GM23338 (cell line): Measurements from ENCODE around the gene RGP1. TPM values are rescaled to one million over a fixed set of nuclear protein-coding genes. Genes with fewer than 3 reads are reported as not detected.

Experiments
- ATAC-seq: fragments of 200-7000 bp; cut with Tn5 transposase; 3 replicates; pipeline ENCODE4 v1.9.1; 2020
- DNase-seq: peaks from one replicate; pipeline ENCODE4 v3.0.0-alpha.2; 2015; ENCODE audit warnings: low spot score
- H2AFZ ChIP-seq: fragments of 200-600 bp; sonication (generic); 2 replicates; pipeline ENCODE4 v1.8.0; 2016; ENCODE audit warnings: antibody characterized with exemption, mild to moderate bottlenecking, moderate library complexity
- H3F3A ChIP-seq: fragments of 200-600 bp; sonication (generic); replicated peaks from 2 replicates; pipeline ENCODE4 v1.8.0; 2017; ENCODE audit warnings: antibody characterized with exemption, mixed run types, low read depth
- H3K27ac ChIP-seq: fragments of 200-600 bp; sonication (generic); 2 replicates; pipeline ENCODE4 v1.6.1; 2016; ENCODE audit warnings: low read depth
- H3K27me3 ChIP-seq: fragments of 200-600 bp; sonication (generic); 2 replicates; pipeline ENCODE4 v1.8.0; 2016; ENCODE audit warnings: mild to moderate bottlenecking, mixed run types, moderate library complexity; ENCODE audit not compliant: insufficient read depth
- H3K36me3 ChIP-seq: fragments of 200-600 bp; sonication (generic); 2 replicates; pipeline ENCODE4 v1.8.0; 2016; ENCODE audit warnings: mild to moderate bottlenecking; ENCODE audit not compliant: insufficient read depth
- H3K4me1 ChIP-seq: fragments of 200-600 bp; sonication (generic); 2 replicates; pipeline ENCODE4 v1.8.0; 2016; ENCODE audit warnings: mild to moderate bottlenecking, moderate library complexity; ENCODE audit not compliant: insufficient read depth
- H3K4me2 ChIP-seq: fragments of 200-600 bp; sonication (generic); 2 replicates; pipeline ENCODE4 v1.7.1; 2017; ENCODE audit warnings: mixed run types
- H3K4me3 ChIP-seq: fragments of 200-600 bp; sonication (generic); 2 replicates; pipeline ENCODE4 v1.6.1; 2016; ENCODE audit warnings: mixed run types
- H3K79me2 ChIP-seq: fragments of 200-600 bp; sonication (generic); replicated peaks from 2 replicates; pipeline ENCODE4 v1.8.0; 2017; ENCODE audit warnings: mild to moderate bottlenecking; ENCODE audit not compliant: insufficient read depth
- H3K9me2 ChIP-seq: fragments of 200-600 bp; sonication (generic); 2 replicates; pipeline ENCODE4 v1.8.0; 2017; ENCODE audit not compliant: insufficient read depth
- H4K20me1 ChIP-seq: fragments of 200-600 bp; sonication (generic); replicated peaks from 2 replicates; pipeline ENCODE4 v1.8.0; 2017; ENCODE audit warnings: mild to moderate bottlenecking; ENCODE audit not compliant: insufficient read depth
- H3K27ac Mint-ChIP-seq: 2 replicates; pipeline ENCODE4 v1.8.0; 2020; ENCODE audit warnings: inconsistent platforms, mild to moderate bottlenecking, moderate library complexity, mixed read lengths
- H3K27me3 Mint-ChIP-seq: 3 replicates; pipeline ENCODE4 v1.8.0; 2022; ENCODE audit warnings: low read depth, mild to moderate bottlenecking, moderate library complexity, mixed read lengths, inconsistent platforms; ENCODE audit not compliant: insufficient read depth, poor library complexity
- H3K36me3 Mint-ChIP-seq: 3 replicates; pipeline ENCODE4 v1.8.0; 2021; ENCODE audit warnings: low read depth, mild to moderate bottlenecking, inconsistent platforms, moderate library complexity, mixed read lengths
- H3K4me1 Mint-ChIP-seq: 3 replicates; pipeline ENCODE4 v1.8.0; 2020; ENCODE audit warnings: mild to moderate bottlenecking, inconsistent platforms, mixed read lengths
- H3K4me3 Mint-ChIP-seq: 3 replicates; pipeline ENCODE4 v1.8.0; 2021; ENCODE audit warnings: moderate library complexity, mild to moderate bottlenecking, inconsistent platforms, mixed read lengths
- H3K9me3 Mint-ChIP-seq: 3 replicates; pipeline ENCODE4 v1.8.0; 2020; ENCODE audit warnings: moderate library complexity, mild to moderate bottlenecking, inconsistent platforms, mixed read lengths
- CREB1 ChIP-seq: fragments of 250-450 bp; sonication (Bioruptor Pico); IDR thresholded peaks from 2 replicates; pipeline ENCODE4 v1.5.0; 2020; ENCODE audit warnings: low read depth, mild to moderate bottlenecking, moderate library complexity
- CTCF ChIP-seq, 2 experiments: fragments of 200-600 bp in 1 of 2; sonication (generic) in 1 of 2; conservative IDR thresholded peaks; 2 replicates each; pipeline versions ENCODE4 v1.5.1 to v1.6.1; 2016 to 2017; ENCODE audit warnings: antibody characterized with exemption in 2 of 2, low read depth in 2 of 2, mild to moderate bottlenecking in 2 of 2, moderate library complexity in 1 of 2
- EZH2phosphoT487 ChIP-seq: fragments of 200-600 bp; sonication (generic); IDR thresholded peaks from one replicate; pipeline ENCODE4 v1.8.1; 2018; ENCODE audit warnings: antibody characterized with exemption; ENCODE audit not compliant: unreplicated experiment
- JUNB ChIP-seq: IDR thresholded peaks from one replicate; pipeline ENCODE4 v1.6.1; 2016; ENCODE audit warnings: antibody characterized with exemption; ENCODE audit not compliant: unreplicated experiment
- NANOG ChIP-seq: IDR thresholded peaks from 2 replicates; pipeline ENCODE4 v1.6.1; 2016; ENCODE audit warnings: antibody characterized with exemption, borderline replicate concordance
- POLR2AphosphoS5 ChIP-seq: IDR thresholded peaks from 2 replicates; pipeline ENCODE4 v1.6.1; 2016; ENCODE audit warnings: antibody characterized with exemption, low read depth
- ZNF114 ChIP-seq: fragments of 250-450 bp; sonication (Bioruptor Pico); IDR thresholded peaks from 2 replicates; pipeline ENCODE4 v1.5.0; 2020; ENCODE audit warnings: mild to moderate bottlenecking, moderate library complexity
- ZNF462 ChIP-seq: fragments of 250-450 bp; sonication (Bioruptor Pico); IDR thresholded peaks from 2 replicates; pipeline ENCODE4 v1.5.0; 2020; ENCODE audit warnings: mild to moderate bottlenecking, moderate library complexity
- polyA plus RNA-seq: library from polyadenylated mRNA; unstranded; fragments of >200 nt; fragmentation: Nextera tagmentation; extraction: Ambion mirVana; gene quantifications from 2 replicates; pipeline ENCODE4 v1.2.1, GENCODE V29; 2016
- total RNA-seq: library from RNA; depleted of rRNA; stranded (reverse); fragments of >200 nt; shearing (Covaris generic); gene quantifications from 2 replicates; pipeline ENCODE4 v1.2.3, GENCODE V29; 2014

RGP1 gene
- total and polyA plus RNA-seq, 2 experiments from 2014 or later: 2.8 to 16.0 TPM

GRCh38 chr9:35723426-35723825 is 25.7 kb upstream of the RGP1 start (continued):
- no peak for TF ChIP-seq ZNF462 (CRISPR knock-in tag)
- TF ChIP-seq POLR2AphosphoS5: no peak
- no peak for TF ChIP-seq ZNF114 (CRISPR knock-in tag)
- TF ChIP-seq NANOG: no peak

DNA sequence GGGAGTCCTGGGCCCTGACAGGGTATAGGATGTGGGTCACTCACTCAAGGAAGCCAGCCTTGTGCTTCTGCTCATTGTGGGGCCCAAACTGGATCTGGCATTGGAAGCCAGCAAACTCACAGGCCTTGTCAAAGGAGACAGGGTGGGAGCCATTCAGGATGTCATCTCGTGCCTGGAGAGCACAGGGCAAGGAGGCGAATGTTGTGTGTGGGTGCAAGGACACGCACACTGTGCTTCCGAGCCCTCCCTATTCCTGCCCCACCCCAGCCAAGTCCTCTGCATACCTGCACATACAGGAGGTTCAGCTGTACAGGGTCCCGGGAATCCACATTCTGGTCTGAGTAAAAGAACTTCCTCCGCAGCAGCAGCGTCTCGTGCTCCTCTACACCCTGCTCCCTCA is 25.2 kb upstream of the RGP1 start:
- no peaks in the 10 kb centered on the region for H3F3A ChIP-seq
- no peak overlapping the region for H3K4me3 ChIP-seq
- H3K79me2 ChIP-seq: peaks cover 20% of the 10 kb centered on the region
- no peak overlapping the region for H3K4me2 ChIP-seq
- no peak overlapping the region for H3K27ac ChIP-seq
- H3K27me3 ChIP-seq: no peaks in the 10 kb centered on the region
- H3K36me3 Mint-ChIP-seq: peaks cover 63% of the 10 kb centered on the region
- no peaks in the 10 kb centered on the region; the same call in 2 of the 3 replicates for H3K9me3 Mint-ChIP-seq
- peaks cover 21% of the 10 kb centered on the region for H3K4me1 ChIP-seq
- ATAC-seq (no peak), DNase-seq (no peak)
- H4K20me1 ChIP-seq: peaks cover under 1% of the 10 kb centered on the region; the same call in 1 of the 2 replicates
- no peak overlapping the region for H2AFZ ChIP-seq
- peaks cover 31% of the 10 kb centered on the region for H3K36me3 ChIP-seq
- H3K4me1 Mint-ChIP-seq: no peaks in the 10 kb centered on the region; the same call in 1 of the 3 replicates
- H3K27ac Mint-ChIP-seq: no peak overlapping the region
- no peaks in the 10 kb centered on the region for H3K27me3 Mint-ChIP-seq
- H3K4me3 Mint-ChIP-seq: no peak overlapping the region
- no peaks in the 10 kb centered on the region for H3K9me2 ChIP-seq
- TF ChIP-seq POLR2AphosphoS5 (no peak), ZNF114 (CRISPR knock-in tag) (no peak), JUNB (no peak), EZH2phosphoT487 (no peak), CTCF (conservative IDR thresholded peaks at IDR 0.05; ENCODE audit: low read depth in 2 of 2) (no peak), CREB1 (CRISPR knock-in tag) (no peak), ZNF462 (CRISPR knock-in tag) (no peak)
